ENCODE data around the gene HSPH1.

- TF ChIP-seq, protein P1, sequence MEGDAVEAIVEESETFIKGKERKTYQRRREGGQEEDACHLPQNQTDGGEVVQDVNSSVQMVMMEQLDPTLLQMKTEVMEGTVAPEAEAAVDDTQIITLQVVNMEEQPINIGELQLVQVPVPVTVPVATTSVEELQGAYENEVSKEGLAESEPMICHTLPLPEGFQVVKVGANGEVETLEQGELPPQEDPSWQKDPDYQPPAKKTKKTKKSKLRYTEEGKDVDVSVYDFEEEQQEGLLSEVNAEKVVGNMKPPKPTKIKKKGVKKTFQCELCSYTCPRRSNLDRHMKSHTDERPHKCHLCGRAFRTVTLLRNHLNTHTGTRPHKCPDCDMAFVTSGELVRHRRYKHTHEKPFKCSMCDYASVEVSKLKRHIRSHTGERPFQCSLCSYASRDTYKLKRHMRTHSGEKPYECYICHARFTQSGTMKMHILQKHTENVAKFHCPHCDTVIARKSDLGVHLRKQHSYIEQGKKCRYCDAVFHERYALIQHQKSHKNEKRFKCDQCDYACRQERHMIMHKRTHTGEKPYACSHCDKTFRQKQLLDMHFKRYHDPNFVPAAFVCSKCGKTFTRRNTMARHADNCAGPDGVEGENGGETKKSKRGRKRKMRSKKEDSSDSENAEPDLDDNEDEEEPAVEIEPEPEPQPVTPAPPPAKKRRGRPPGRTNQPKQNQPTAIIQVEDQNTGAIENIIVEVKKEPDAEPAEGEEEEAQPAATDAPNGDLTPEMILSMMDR (IDR thresholded peaks at IDR 0.05) = no peak
- TF ChIP-seq POLR2AphosphoS5 (IDR thresholded peaks at IDR 0.05) = no peak
These were observed 16.3 kb downstream of the HSPH1 start for GRCh38 chr13:31145417-31145816.
